ENCODE data around the gene CYP26C1.

Gene CYP26C1

GRCh38 chr10:93064874-93065660 is 4.5 kb downstream of the CYP26C1 start:
- no peak for DNase-seq (ENCODE audit: low read depth in 2 of 2)

- DNase-seq (ENCODE audit: low read depth in 2 of 2), result no peak
Measured at GRCh38 chr10:93065675-93066543, 5.3 kb downstream of the CYP26C1 start.

- no peak for DNase-seq (ENCODE audit: low read depth in 2 of 2)
Measured at GRCh38 chr10:93066544-93066913, 5.9 kb downstream of the CYP26C1 start.

- DNase-seq (ENCODE audit: low read depth in 2 of 2), result no peak
Measured at GRCh38 chr10:93067443-93068365, 7.1 kb downstream of the CYP26C1 start.

- DNase-seq (ENCODE audit: low read depth in 2 of 2), result no peak
Measured at GRCh38 chr10:93068411-93069244, 8.0 kb downstream of the CYP26C1 start.

GRCh38 chr10:93069245-93069561 is 8.6 kb downstream of the CYP26C1 start:
- DNase-seq (ENCODE audit: low read depth in 2 of 2), result no peak

- no peak for DNase-seq (ENCODE audit: low read depth in 2 of 2)
Measured at GRCh38 chr10:93070378-93071176, 10.0 kb downstream of the CYP26C1 start.

- DNase-seq (ENCODE audit: low read depth in 2 of 2), result no peak
Measured at GRCh38 chr10:93071177-93071472, 10.5 kb downstream of the CYP26C1 start.

GRCh38 chr10:93071674-93072224 is 11.2 kb downstream of the CYP26C1 start:
- no peak for DNase-seq (ENCODE audit: low read depth in 2 of 2)

GRCh38 chr10:93072225-93072712 is 11.7 kb downstream of the CYP26C1 start:
- no peak for DNase-seq (ENCODE audit: low read depth in 2 of 2)

- no peak for DNase-seq (ENCODE audit: low read depth in 2 of 2)
Measured at GRCh38 chr10:93072713-93073538, 12.3 kb downstream of the CYP26C1 start.

- no peak for DNase-seq (ENCODE audit: low read depth in 2 of 2)
Measured at GRCh38 chr10:93073539-93074146, 13.0 kb downstream of the CYP26C1 start, which contains the start of gene CYP26A1. CYP26A1 (plus strand) TSS chr10:93073893; CDS start chr10:93073935, 42 bp downstream.

GRCh38 chr10:93074147-93074596 is 13.6 kb downstream of the CYP26C1 start:
- no peak for DNase-seq (ENCODE audit: low read depth in 2 of 2)

GRCh38 chr10:93074597-93075368 is 14.2 kb downstream of the CYP26C1 start:
- DNase-seq (ENCODE audit: low read depth in 2 of 2), result no peak

- no peak for DNase-seq (ENCODE audit: low read depth in 2 of 2)
Measured at GRCh38 chr10:93075369-93076221, 15.0 kb downstream of the CYP26C1 start.

- DNase-seq (ENCODE audit: low read depth in 2 of 2), result no peak
Measured at GRCh38 chr10:93076871-93077270, 16.3 kb downstream of the CYP26C1 start.

- DNase-seq (ENCODE audit: low read depth in 2 of 2), result no peak
Measured at GRCh38 chr10:93077860-93078337, 17.3 kb downstream of the CYP26C1 start.

Measured in fibroblast of skin of left biceps (primary cell).